ENCODE data around the gene ZNF3.

The ZNF3 gene

DNA sequence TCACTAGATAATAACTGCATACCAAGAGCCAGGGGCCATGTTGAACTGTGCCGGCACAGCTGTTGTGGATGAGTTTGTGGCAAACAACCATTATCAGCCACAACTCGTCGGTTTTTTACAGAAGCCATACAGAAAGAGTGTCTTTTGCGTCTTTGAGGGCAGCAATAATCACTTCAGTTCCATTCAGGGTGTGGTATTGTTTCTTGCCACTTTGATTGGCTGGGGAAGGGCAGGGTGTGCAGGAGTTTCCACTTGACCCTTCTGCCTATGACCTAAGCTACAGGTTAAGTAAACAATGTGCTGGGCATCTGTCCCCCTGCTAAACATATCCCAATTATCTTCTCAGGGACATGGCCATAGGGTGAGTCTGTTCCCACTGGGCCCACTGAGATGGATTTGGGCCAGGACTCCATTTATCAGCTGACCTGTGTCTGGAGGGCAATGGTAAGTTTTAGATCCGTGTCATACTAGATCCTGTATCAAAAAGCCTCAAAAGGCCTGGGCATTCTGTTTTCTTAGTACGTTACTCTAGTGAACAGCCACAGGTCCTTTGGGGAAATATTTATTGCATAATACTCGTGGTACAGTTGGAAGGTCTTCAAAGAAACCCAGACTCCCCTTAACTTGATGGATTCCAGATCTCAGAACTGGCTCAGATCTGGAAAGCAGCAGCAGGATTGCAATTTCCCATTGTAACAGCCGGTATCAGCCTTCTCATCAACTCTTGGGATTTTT lies 15.9 kb downstream of the ZNF3 start:
- ATAC-seq, result peak; percentile 65
- no peak for TF ChIP-seq ESRRG (CRISPR knock-in tag; IDR thresholded peaks at IDR 0.05)
- TF ChIP-seq PPARA (CRISPR knock-in tag; IDR thresholded peaks at IDR 0.05; ENCODE audit: borderline replicate concordance), result peak; percentile 24; the same call in 1 of the 2 replicates
- TF ChIP-seq ZNF70 (CRISPR knock-in tag; IDR thresholded peaks at IDR 0.05), result 0 out of 2 replicates have a peak, but pooled peaks have one; percentile 14
- TF ChIP-seq CREB5 (CRISPR knock-in tag; IDR thresholded peaks at IDR 0.05; ENCODE audit: low read depth), result peak; percentile 73
- TF ChIP-seq TCF4 (CRISPR knock-in tag; IDR thresholded peaks at IDR 0.05; ENCODE audit: borderline replicate concordance), result peak; percentile 99
- peak; percentile 47; the same call in 1 of the 2 replicates for TF ChIP-seq RARB (CRISPR knock-in tag; IDR thresholded peaks at IDR 0.05)
- peak; percentile 76; the same call in 1 of the 2 replicates for TF ChIP-seq POU6F1 (CRISPR knock-in tag; IDR thresholded peaks at IDR 0.05; ENCODE audit: borderline replicate concordance, low read depth)
- TF ChIP-seq, protein P1, sequence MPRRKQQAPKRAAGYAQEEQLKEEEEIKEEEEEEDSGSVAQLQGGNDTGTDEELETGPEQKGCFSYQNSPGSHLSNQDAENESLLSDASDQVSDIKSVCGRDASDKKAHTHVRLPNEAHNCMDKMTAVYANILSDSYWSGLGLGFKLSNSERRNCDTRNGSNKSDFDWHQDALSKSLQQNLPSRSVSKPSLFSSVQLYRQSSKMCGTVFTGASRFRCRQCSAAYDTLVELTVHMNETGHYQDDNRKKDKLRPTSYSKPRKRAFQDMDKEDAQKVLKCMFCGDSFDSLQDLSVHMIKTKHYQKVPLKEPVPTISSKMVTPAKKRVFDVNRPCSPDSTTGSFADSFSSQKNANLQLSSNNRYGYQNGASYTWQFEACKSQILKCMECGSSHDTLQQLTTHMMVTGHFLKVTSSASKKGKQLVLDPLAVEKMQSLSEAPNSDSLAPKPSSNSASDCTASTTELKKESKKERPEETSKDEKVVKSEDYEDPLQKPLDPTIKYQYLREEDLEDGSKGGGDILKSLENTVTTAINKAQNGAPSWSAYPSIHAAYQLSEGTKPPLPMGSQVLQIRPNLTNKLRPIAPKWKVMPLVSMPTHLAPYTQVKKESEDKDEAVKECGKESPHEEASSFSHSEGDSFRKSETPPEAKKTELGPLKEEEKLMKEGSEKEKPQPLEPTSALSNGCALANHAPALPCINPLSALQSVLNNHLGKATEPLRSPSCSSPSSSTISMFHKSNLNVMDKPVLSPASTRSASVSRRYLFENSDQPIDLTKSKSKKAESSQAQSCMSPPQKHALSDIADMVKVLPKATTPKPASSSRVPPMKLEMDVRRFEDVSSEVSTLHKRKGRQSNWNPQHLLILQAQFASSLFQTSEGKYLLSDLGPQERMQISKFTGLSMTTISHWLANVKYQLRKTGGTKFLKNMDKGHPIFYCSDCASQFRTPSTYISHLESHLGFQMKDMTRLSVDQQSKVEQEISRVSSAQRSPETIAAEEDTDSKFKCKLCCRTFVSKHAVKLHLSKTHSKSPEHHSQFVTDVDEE (CRISPR knock-in tag; IDR thresholded peaks at IDR 0.05), result peak; percentile 95
- no peak for TF ChIP-seq ARNTL (CRISPR knock-in tag; IDR thresholded peaks at IDR 0.05; ENCODE audit: borderline replicate concordance, low read depth)
- peak; percentile 91 for TF ChIP-seq SNAI2 (CRISPR knock-in tag; IDR thresholded peaks at IDR 0.05)
- no peak for TF ChIP-seq ZFP30 (CRISPR knock-in tag; IDR thresholded peaks at IDR 0.05)
- peak; percentile 66; the same call in 1 of the 2 replicates for TF ChIP-seq ZFP3 (CRISPR knock-in tag; IDR thresholded peaks at IDR 0.05)
- no peak for TF ChIP-seq ZC3H10 (CRISPR knock-in tag; IDR thresholded peaks at IDR 0.05)
- TF ChIP-seq GLIS3 (CRISPR knock-in tag; IDR thresholded peaks at IDR 0.05), result peak; percentile 7; the same call in 1 of the 2 replicates
- TF ChIP-seq ISL1 (CRISPR knock-in tag; IDR thresholded peaks at IDR 0.05), result peak; percentile 87

- no peak for ATAC-seq
- TF ChIP-seq CREB5 (CRISPR knock-in tag; IDR thresholded peaks at IDR 0.05; ENCODE audit: low read depth) (no peak), OSR1 (CRISPR knock-in tag; IDR thresholded peaks at IDR 0.05) (no peak), TOX (CRISPR knock-in tag; IDR thresholded peaks at IDR 0.05; ENCODE audit: borderline replicate concordance) (no peak), BACH2 (CRISPR knock-in tag; IDR thresholded peaks at IDR 0.05; ENCODE audit: borderline replicate concordance) (no peak), PATZ1 (CRISPR knock-in tag; IDR thresholded peaks at IDR 0.05; ENCODE audit: borderline replicate concordance) (no peak), ESRRG (CRISPR knock-in tag; IDR thresholded peaks at IDR 0.05) (no peak), ZC3H10 (CRISPR knock-in tag; IDR thresholded peaks at IDR 0.05) (no peak)
- TF ChIP-seq, protein P1 (CRISPR knock-in tag; IDR thresholded peaks at IDR 0.05), result no peak
Observed at GRCh38 chr7:100064162-100064561, 17.4 kb downstream of the ZNF3 start.

Measured in SK-N-SH treated with all-trans-retinoic acid at 6 μM for 48 hours (cell line).